CD4-positive, alpha-beta memory T cell (primary cell): ENCODE results near the gene WDR83. TPM values are rescaled to one million over a fixed set of nuclear protein-coding genes. Genes with fewer than 3 reads are reported as not detected.

Experiments used
- CTCF ChIA-PET: fragments of 350-600 bp; sonication (Branson Sonifier 250); formaldehyde crosslinking; loops from one replicate; lab custom pipeline; 2021; ENCODE audit warnings: inconsistent platforms; ENCODE audit not compliant: partially characterized antibody; lab: Charles Lee
- POLR2A ChIA-PET: fragments of 350-600 bp; sonication (Branson Sonifier 250); formaldehyde crosslinking; loops from one replicate; lab custom pipeline; 2021; ENCODE audit not compliant: partially characterized antibody; lab: Charles Lee
- DNase-seq, 5 donors: peaks; one replicate each; pipeline versions ENCODE4 v3.0.0 to v3.0.0-alpha.2; 2020 to 2022; ENCODE audit warnings: mixed read lengths in 1 of 5
- H3K27ac ChIP-seq: one replicate; pipeline ENCODE4 v1.7.0; 2013; ENCODE audit warnings: low read depth, low read length
- H3K27me3 ChIP-seq: 2 replicates; pipeline ENCODE4 v1.7.0; 2013; ENCODE audit warnings: mild to moderate bottlenecking, low read length, moderate library complexity; ENCODE audit not compliant: insufficient read depth
- H3K36me3 ChIP-seq: 2 replicates; pipeline ENCODE4 v1.7.0; 2013; ENCODE audit warnings: mild to moderate bottlenecking, low read length, moderate library complexity; ENCODE audit not compliant: insufficient read depth
- H3K4me1 ChIP-seq: 2 replicates; pipeline ENCODE4 v1.7.0; 2013; ENCODE audit warnings: mild to moderate bottlenecking, low read length, moderate library complexity; ENCODE audit not compliant: insufficient read depth
- H3K4me3 ChIP-seq, 2 donors: one replicate each; pipeline ENCODE4 v1.7.0; 2013; ENCODE audit warnings: low read length in 2 of 2, mild to moderate bottlenecking in 1 of 2
- H3K9me3 ChIP-seq, 2 donors: one replicate each; pipeline ENCODE4 v1.7.0; 2013; ENCODE audit warnings: low read length in 2 of 2, control low read depth in 1 of 2; ENCODE audit not compliant: control insufficient read depth in 1 of 2
- H3K27ac Mint-ChIP-seq, 7 donors: one replicate each; pipeline ENCODE4 v1.8.0; 2020 to 2021; ENCODE audit warnings: mixed read lengths in 7 of 7, mild to moderate bottlenecking in 6 of 7, inconsistent platforms in 3 of 7, moderate library complexity in 3 of 7
- H3K27me3 Mint-ChIP-seq, 2 donors: one replicate each; pipeline ENCODE4 v1.8.0; 2020 to 2021; ENCODE audit warnings: mixed read lengths in 2 of 2
- H3K36me3 Mint-ChIP-seq, 2 donors: one replicate each; pipeline ENCODE4 v1.8.0; 2020 to 2021; ENCODE audit warnings: mixed read lengths in 2 of 2, inconsistent platforms in 1 of 2, mild to moderate bottlenecking in 1 of 2
- H3K4me1 Mint-ChIP-seq, 4 donors: one replicate each; pipeline ENCODE4 v1.8.0; 2020 to 2021; ENCODE audit warnings: mixed read lengths in 4 of 4, mild to moderate bottlenecking in 1 of 4
- H3K4me3 Mint-ChIP-seq, 8 donors: one replicate each; pipeline ENCODE4 v1.8.0; 2020 to 2021; ENCODE audit warnings: mixed read lengths in 8 of 8, mild to moderate bottlenecking in 7 of 8, moderate library complexity in 6 of 8, inconsistent platforms in 3 of 8
- H3K9me3 Mint-ChIP-seq, 8 donors: one replicate each; pipeline ENCODE4 v1.8.0; 2020 to 2021; ENCODE audit warnings: mixed read lengths in 8 of 8, mild to moderate bottlenecking in 5 of 8, inconsistent platforms in 3 of 8, moderate library complexity in 1 of 8
- intact Hi-C: fragments of 100-400 bp; cut with micrococcal nuclease; formaldehyde crosslinking; loops from one replicate; pipeline ENCODE4 v1.15.1; 2023
- polyA plus RNA-seq, 2 donors: library from polyadenylated mRNA; unstranded; fragments of 300-500 nt; fragmentation: Illumina TruSeq; gene quantifications; one replicate each; pipeline ENCODE4 v1.2.3, GENCODE V29; 2021
- total RNA-seq, 2 experiments: library from RNA; stranded (reverse); gene quantifications; one replicate each; pipeline ENCODE4 v1.2.3, GENCODE V29; 2021

WDR83 gene
- total and polyA plus RNA-seq, 4 experiments from 2014 or later: 9.8 to 19.3 (median 17.0) TPM

- ChIA-PET POLR2A (interaction anchor here (0.5 to 5.9 kb wide), 18 partner anchors 9 to 456 kb away, joined by 3 to 135 read pairs (median 6); partner anchors contain the start of genes DHPS, FBXW9, GET3 and JUNB), CTCF (interaction anchor here (0.6 to 12.0 kb wide), 12 partner anchors 10 to 125 kb away, joined by 3 to 126 read pairs (median 4); partner anchors contain the start of genes GET3, JUNB and TRIR)
- peaks cover 21 to 54% (median 35%) of the 10 kb centered on the region in 4 donors for H3K4me1 Mint-ChIP-seq
- peaks cover 30% of the 10 kb centered on the region for H3K4me1 ChIP-seq
- peaks cover 0 to 1% of the 10 kb centered on the region in 2 donors for H3K27me3 Mint-ChIP-seq
- peaks cover 5% of the 10 kb centered on the region for H3K36me3 ChIP-seq
- peaks cover 0 to 4% (median 0%) of the 10 kb centered on the region in 8 donors for H3K9me3 Mint-ChIP-seq
- peak overlapping the region; percentile 68 for H3K27ac ChIP-seq
- DNase-seq: no peak
- H3K4me3 Mint-ChIP-seq: peak overlapping the region; percentile 87 to 98 (median 92)
- H3K36me3 Mint-ChIP-seq: peaks cover 6 to 27% of the 10 kb centered on the region in 2 donors
- no peaks in the 10 kb centered on the region for H3K27me3 ChIP-seq
- H3K9me3 ChIP-seq: no peaks in the 10 kb centered on the region
- H3K4me3 ChIP-seq: peak overlapping the region; percentile 21 to 78
- H3K27ac Mint-ChIP-seq: peak overlapping the region; percentile 88 to 98 (median 93)
- intact Hi-C loops: loop anchor here (1.0 to 5.0 kb wide), 2 partner anchors 27 to 41 kb away; partner anchors contain the start of genes DHPS and FBXW9
These were observed 56.7 kb downstream of the WDR83 start for GRCh38 chr19:12723381-12723640.

GRCh38 chr19:12723641-12724426 lies 57.2 kb downstream of the WDR83 start, which contains the start of gene TNPO2:
Gene TNPO2, minus strand, starts transcription at chr19:12723932. Its CDS starts 2,955 bp downstream, at chr19:12720977.
- peak within 1 kb of the TSS; percentile 68 for H3K27ac ChIP-seq
- no peaks in the 10 kb centered on the region for H3K9me3 ChIP-seq
- peak; percentile 50 to 69 (median 55) for DNase-seq
- Mint-ChIP-seq H3K27ac (peak within 1 kb of the TSS; percentile 88 to 98 (median 93)), H3K36me3 (peaks cover 1 to 23% of the 10 kb centered on the region in 2 donors), H3K4me1 (peaks cover 18 to 52% (median 35%) of the 10 kb centered on the region in 4 donors), H3K9me3 (peaks cover 0 to 4% (median 0%) of the 10 kb centered on the region in 8 donors), H3K27me3 (peaks cover 0 to 1% of the 10 kb centered on the region in 2 donors), H3K4me3 (peak within 1 kb of the TSS; percentile 87 to 98 (median 92))
- no peaks in the 10 kb centered on the region for H3K27me3 ChIP-seq
- peaks cover 30% of the 10 kb centered on the region for H3K4me1 ChIP-seq
- H3K4me3 ChIP-seq: peak within 1 kb of the TSS; percentile 21 to 78
- H3K36me3 ChIP-seq: peaks cover 4% of the 10 kb centered on the region
- CTCF ChIA-PET: interaction anchor here (0.6 to 12.0 kb wide), 10 partner anchors 9 to 124 kb away, joined by 3 to 126 read pairs (median 4); partner anchors contain the start of genes GET3, JUNB and TRIR
- intact Hi-C loops: loop anchor here (1.0 to 5.0 kb wide), 2 partner anchors 28 to 42 kb away; partner anchors contain the start of genes DHPS and FBXW9
- POLR2A ChIA-PET: interaction anchor here (0.5 to 5.9 kb wide), 17 partner anchors 9 to 1798 kb away, joined by 3 to 135 read pairs (median 5); partner anchors contain the start of genes DHPS, FBXW9, GET3 and JUNB

Other genes starting within 250 kb of the WDR83 start
- 10 to 100 TPM in 1 of 2 experiments, 1 to 10 TPM in 1; 9.9 to 10.3 TPM for gene ZNF443, start 225.8 kb upstream of the WDR83 start, total RNA-seq
- 1 to 10 TPM; 1.9 to 4.2 TPM for gene ZNF443, start 225.8 kb upstream of the WDR83 start, polyA plus RNA-seq
- gene ZNF709, start 182.0 kb upstream of the WDR83 start, total RNA-seq: 1 to 10 TPM; 7.1 to 9.6 TPM
- gene ZNF709, start 182.0 kb upstream of the WDR83 start, polyA plus RNA-seq: 1 to 10 TPM; 1.1 to 2.3 TPM
- 10 to 100 TPM; 29.2 to 30.6 TPM for gene ZNF564, start 115.3 kb upstream of the WDR83 start, total RNA-seq
- gene ZNF564, start 115.3 kb upstream of the WDR83 start, polyA plus RNA-seq: 10 to 100 TPM; 11.2 to 15.3 TPM
- gene ZNF490, start 56.0 kb upstream of the WDR83 start, total RNA-seq: 10 to 100 TPM; 10.6 to 11.8 TPM
- gene ZNF490, start 56.0 kb upstream of the WDR83 start, polyA plus RNA-seq: 1 to 10 TPM; 2.2 to 4.3 TPM
- 10 to 100 TPM; 46.0 to 46.3 TPM for gene ZNF791, start 55.9 kb upstream of the WDR83 start, total RNA-seq
- gene ZNF791, start 55.9 kb upstream of the WDR83 start, polyA plus RNA-seq: 10 to 100 TPM; 11.5 to 17.2 TPM
- 100 to 1,000 TPM; 137 to 141 TPM for gene MAN2B1, start 65 bp upstream of the WDR83 start, total RNA-seq
- gene MAN2B1, start 65 bp upstream of the WDR83 start, polyA plus RNA-seq: 10 to 100 TPM; 45.0 to 76.4 TPM
- gene DHPS, start 15.1 kb downstream of the WDR83 start, total RNA-seq: 100 to 1,000 TPM; 195 to 197 TPM
- 10 to 100 TPM; 77.3 to 91.7 TPM for gene DHPS, start 15.1 kb downstream of the WDR83 start, polyA plus RNA-seq
- not detected for gene GNG14, start 21.2 kb downstream of the WDR83 start, total RNA-seq
- not detected for gene GNG14, start 21.2 kb downstream of the WDR83 start, polyA plus RNA-seq
- gene FBXW9, start 29.8 kb downstream of the WDR83 start, total RNA-seq: 1 to 10 TPM; 4.5 to 4.9 TPM
- gene FBXW9, start 29.8 kb downstream of the WDR83 start, polyA plus RNA-seq: 1 to 10 TPM; 4.9 to 8.1 TPM
- 10 to 100 TPM; 66.0 to 67.2 TPM for gene TNPO2, start 57.1 kb downstream of the WDR83 start, total RNA-seq
- 1 to 10 TPM in 1 of 2 donors, under 1 TPM in 1; 0.60 to 1.8 TPM for gene TNPO2, start 57.1 kb downstream of the WDR83 start, polyA plus RNA-seq
- gene TRIR, start 67.9 kb downstream of the WDR83 start, total RNA-seq: 100 to 1,000 TPM; 199 to 209 TPM
- 100 to 1,000 TPM; 175 to 243 TPM for gene TRIR, start 67.9 kb downstream of the WDR83 start, polyA plus RNA-seq
- gene GET3, start 70.7 kb downstream of the WDR83 start, total RNA-seq: 10 to 100 TPM; 30.8 to 34.5 TPM
- gene GET3, start 70.7 kb downstream of the WDR83 start, polyA plus RNA-seq: 100 to 1,000 TPM in 1 of 2 donors, 10 to 100 TPM in 1; 60.6 to 114 TPM
- gene BEST2, start 85.0 kb downstream of the WDR83 start, total RNA-seq: not detected
- not detected for gene BEST2, start 85.0 kb downstream of the WDR83 start, polyA plus RNA-seq
- 10 to 100 TPM; 23.3 to 24.2 TPM for gene HOOK2, start 108.7 kb downstream of the WDR83 start, total RNA-seq
- gene HOOK2, start 108.7 kb downstream of the WDR83 start, polyA plus RNA-seq: 1 to 10 TPM; 2.6 to 3.4 TPM
- 100 to 1,000 TPM; 103 to 106 TPM for gene JUNB, start 124.7 kb downstream of the WDR83 start, total RNA-seq
- 1,000 to 10,000 TPM in 1 of 2 donors, 100 to 1,000 TPM in 1; 771 to 3,132 TPM for gene JUNB, start 124.7 kb downstream of the WDR83 start, polyA plus RNA-seq
- 100 to 1,000 TPM; 116 to 120 TPM for gene PRDX2, start 135.0 kb downstream of the WDR83 start, total RNA-seq
- gene PRDX2, start 135.0 kb downstream of the WDR83 start, polyA plus RNA-seq: 100 to 1,000 TPM; 266 to 533 TPM
- gene THSD8, start 135.3 kb downstream of the WDR83 start, total RNA-seq: 1 to 10 TPM; 2.2 to 3.2 TPM
- gene THSD8, start 135.3 kb downstream of the WDR83 start, polyA plus RNA-seq: 1 to 10 TPM; 1.5 to 4.4 TPM
- gene RNASEH2A, start 139.8 kb downstream of the WDR83 start, total RNA-seq: 10 to 100 TPM; 10.5 to 12.6 TPM
- gene RNASEH2A, start 139.8 kb downstream of the WDR83 start, polyA plus RNA-seq: 10 to 100 TPM; 16.9 to 23.5 TPM
- not detected for gene RTBDN, start 167.8 kb downstream of the WDR83 start, total RNA-seq
- gene RTBDN, start 167.8 kb downstream of the WDR83 start, polyA plus RNA-seq: not detected
- not detected for gene MAST1, start 171.7 kb downstream of the WDR83 start, total RNA-seq
- under 1 TPM in 1 of 2 donors, not detected in 1; 0.48 TPM for gene MAST1, start 171.7 kb downstream of the WDR83 start, polyA plus RNA-seq
- gene DNASE2, start 214.6 kb downstream of the WDR83 start, total RNA-seq: 10 to 100 TPM; 31.6 to 32.8 TPM
- 10 to 100 TPM; 55.3 to 81.8 TPM for gene DNASE2, start 214.6 kb downstream of the WDR83 start, polyA plus RNA-seq
- not detected for gene KLF1, start 220.4 kb downstream of the WDR83 start, total RNA-seq
- gene KLF1, start 220.4 kb downstream of the WDR83 start, polyA plus RNA-seq: not detected
- gene GCDH, start 224.4 kb downstream of the WDR83 start, total RNA-seq: 10 to 100 TPM; 63.9 to 66.1 TPM
- gene GCDH, start 224.4 kb downstream of the WDR83 start, polyA plus RNA-seq: 10 to 100 TPM; 16.5 to 27.4 TPM